Neural crest cell (in vitro differentiated cells): Measurements from ENCODE around the gene POU3F4. TPM values are rescaled to one million over a fixed set of nuclear protein-coding genes. Genes with fewer than 3 reads are reported as not detected.

Experiments used
- DNase-seq: peaks from one replicate; pipeline ENCODE4 v3.0.0; 2021; ENCODE audit warnings: low read depth, mixed read lengths, low spot score
- H3K27ac Mint-ChIP-seq: one replicate; pipeline ENCODE4 v1.8.0; 2021; ENCODE audit warnings: mild to moderate bottlenecking, mixed read lengths; ENCODE audit not compliant: unreplicated experiment
- H3K27me3 Mint-ChIP-seq: 2 replicates; pipeline ENCODE4 v1.8.0; 2021; ENCODE audit warnings: low read depth, mild to moderate bottlenecking, mixed read lengths
- H3K36me3 Mint-ChIP-seq: 2 replicates; pipeline ENCODE4 v1.8.0; 2021; ENCODE audit warnings: low read depth, mild to moderate bottlenecking, mixed read lengths
- H3K4me1 Mint-ChIP-seq: 2 replicates; pipeline ENCODE4 v1.8.0; 2021; ENCODE audit warnings: mixed read lengths
- H3K4me3 Mint-ChIP-seq: one replicate; pipeline ENCODE4 v1.8.0; 2021; ENCODE audit warnings: mild to moderate bottlenecking, mixed read lengths
- H3K9me3 Mint-ChIP-seq: 2 replicates; pipeline ENCODE4 v1.8.0; 2021; ENCODE audit warnings: mixed read lengths
- long read RNA-seq: library from polyadenylated mRNA; unstranded; transcript quantifications from one replicate; pipeline ENCODE4 v2.0.0, GENCODE V29; 2020
- total RNA-seq: library from RNA; stranded (reverse); gene quantifications from 2 replicates; pipeline ENCODE4 v1.2.1, GENCODE V29; 2021
- TF ChIP-seq, protein P1 (sequence below): fragments of 200-600 bp; sonication (generic); conservative IDR thresholded peaks from 2 replicates; pipeline ENCODE4 v1.5.0; 2021; ENCODE audit warnings: antibody characterized with exemption, mild to moderate bottlenecking

POU3F4 gene
- total RNA-seq: 13.0 and 13.8 TPM in 2 replicates
- long read RNA-seq, partial matches to known transcripts: 0 of 3 reads
- long read RNA-seq, other reads (novel, unspliced or antisense): 0 of 3 reads

DNA sequence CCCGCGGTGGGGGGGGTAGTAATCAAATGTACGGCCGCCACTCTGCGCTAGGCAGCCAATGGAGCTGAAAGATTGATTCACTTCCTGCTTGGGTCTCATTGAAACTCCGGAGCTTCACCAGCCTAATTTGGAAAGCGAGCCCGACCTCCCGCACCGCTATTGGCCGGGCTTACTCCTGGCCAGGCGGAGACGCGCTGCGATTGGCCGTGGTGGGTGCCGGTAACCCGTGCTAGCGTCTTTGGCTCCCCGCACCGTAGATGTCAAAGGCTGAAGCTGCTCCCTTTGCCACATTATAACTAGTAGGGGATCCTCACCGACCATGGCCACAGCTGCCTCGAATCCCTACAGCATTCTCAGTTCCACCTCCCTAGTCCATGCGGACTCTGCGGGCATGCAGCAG is at the start of gene POU3F4:
TSS of gene POU3F4 (plus strand) at position 285 of the 400 bp plus-strand sequence. CDS start at position 320, 35 bp downstream.
- TF ChIP-seq, protein P1, sequence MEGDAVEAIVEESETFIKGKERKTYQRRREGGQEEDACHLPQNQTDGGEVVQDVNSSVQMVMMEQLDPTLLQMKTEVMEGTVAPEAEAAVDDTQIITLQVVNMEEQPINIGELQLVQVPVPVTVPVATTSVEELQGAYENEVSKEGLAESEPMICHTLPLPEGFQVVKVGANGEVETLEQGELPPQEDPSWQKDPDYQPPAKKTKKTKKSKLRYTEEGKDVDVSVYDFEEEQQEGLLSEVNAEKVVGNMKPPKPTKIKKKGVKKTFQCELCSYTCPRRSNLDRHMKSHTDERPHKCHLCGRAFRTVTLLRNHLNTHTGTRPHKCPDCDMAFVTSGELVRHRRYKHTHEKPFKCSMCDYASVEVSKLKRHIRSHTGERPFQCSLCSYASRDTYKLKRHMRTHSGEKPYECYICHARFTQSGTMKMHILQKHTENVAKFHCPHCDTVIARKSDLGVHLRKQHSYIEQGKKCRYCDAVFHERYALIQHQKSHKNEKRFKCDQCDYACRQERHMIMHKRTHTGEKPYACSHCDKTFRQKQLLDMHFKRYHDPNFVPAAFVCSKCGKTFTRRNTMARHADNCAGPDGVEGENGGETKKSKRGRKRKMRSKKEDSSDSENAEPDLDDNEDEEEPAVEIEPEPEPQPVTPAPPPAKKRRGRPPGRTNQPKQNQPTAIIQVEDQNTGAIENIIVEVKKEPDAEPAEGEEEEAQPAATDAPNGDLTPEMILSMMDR: no peak
- Mint-ChIP-seq H3K4me3 (peak within 1 kb of the TSS; percentile 92), H3K9me3 (no peaks in the 10 kb centered on the region), H3K27ac (peak within 1 kb of the TSS; percentile 78), H3K4me1 (peaks cover 42% of the 10 kb centered on the region), H3K27me3 (peaks cover 97% of the 10 kb centered on the region), H3K36me3 (peaks cover 2% of the 10 kb centered on the region)
- peak; percentile 37 for DNase-seq

DNA sequence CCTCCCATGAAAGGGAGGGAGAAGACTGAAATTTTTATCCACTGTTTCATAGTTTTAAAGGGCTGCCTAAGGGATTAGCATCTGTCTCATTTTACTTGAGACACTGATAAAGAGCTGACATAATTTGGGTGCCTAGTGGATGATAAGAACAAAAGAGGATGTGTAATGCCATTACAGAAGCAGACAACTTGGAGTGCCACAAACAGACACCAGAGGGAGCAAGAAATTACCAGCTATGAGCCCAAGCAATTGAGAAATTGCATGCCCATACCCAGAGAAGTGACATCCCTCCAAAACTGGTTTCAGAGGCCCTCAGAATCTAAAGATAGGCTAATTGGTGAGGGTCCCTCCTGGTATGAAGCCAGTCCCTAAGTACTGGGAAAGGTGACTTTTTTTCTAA is 38.5 kb upstream of the POU3F4 start:
- Mint-ChIP-seq H3K27me3 (no peaks in the 10 kb centered on the region), H3K36me3 (peaks cover 4% of the 10 kb centered on the region), H3K27ac (no peak overlapping the region), H3K4me3 (no peak overlapping the region), H3K9me3 (peaks cover 8% of the 10 kb centered on the region), H3K4me1 (no peaks in the 10 kb centered on the region)
- peak; percentile 22 for DNase-seq
- TF ChIP-seq, protein P1: peak; percentile 65

DNA sequence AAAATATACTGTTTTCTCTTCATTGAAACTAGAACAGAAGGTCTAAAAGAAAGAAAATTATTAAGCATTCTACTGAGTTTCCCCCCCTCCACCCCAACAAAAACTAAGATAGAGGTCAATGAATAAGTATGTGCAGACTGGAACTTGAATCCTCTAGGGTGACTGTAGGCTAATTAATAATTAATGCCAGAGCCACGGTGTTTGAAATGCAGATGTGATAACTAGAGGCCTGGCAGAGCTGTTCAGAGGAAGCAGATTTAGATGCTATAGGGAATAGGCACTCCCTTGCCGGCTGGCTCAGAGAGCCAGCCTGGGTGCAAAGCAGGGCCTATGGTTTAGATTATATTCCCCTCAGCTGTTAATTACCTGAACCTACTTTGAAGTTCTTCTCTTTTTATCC is 12.2 kb upstream of the POU3F4 start:
- no peak overlapping the region for H3K27ac Mint-ChIP-seq
- H3K27me3 Mint-ChIP-seq: peaks cover 24% of the 10 kb centered on the region
- no peak overlapping the region for H3K4me3 Mint-ChIP-seq
- peaks cover 3% of the 10 kb centered on the region for H3K9me3 Mint-ChIP-seq
- peaks cover 13% of the 10 kb centered on the region for H3K4me1 Mint-ChIP-seq
- no peak for DNase-seq
- H3K36me3 Mint-ChIP-seq: no peaks in the 10 kb centered on the region
- TF ChIP-seq, protein P1: no peak

DNA sequence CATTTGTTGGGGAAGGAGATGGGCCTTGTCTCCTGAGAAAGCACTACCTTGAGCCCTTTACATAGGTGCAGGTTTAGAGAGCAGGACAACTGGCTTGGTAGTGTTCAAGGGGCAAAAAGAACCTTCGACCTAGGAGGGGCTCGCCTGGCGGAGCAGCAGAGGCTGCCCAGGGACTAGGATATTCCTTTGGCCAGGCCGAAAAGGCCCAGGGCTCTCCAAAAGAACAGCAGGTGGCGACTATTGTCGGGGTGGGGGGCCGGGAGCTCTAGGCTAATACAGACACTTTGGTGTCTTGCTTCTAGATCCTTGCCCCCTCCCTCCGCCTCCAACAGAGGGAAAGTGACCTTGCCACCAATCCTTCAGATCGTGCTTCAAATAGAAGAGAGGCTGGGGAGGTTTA is 7.1 kb upstream of the POU3F4 start:
- peak overlapping the region; percentile 78 for H3K4me3 Mint-ChIP-seq
- H3K4me1 Mint-ChIP-seq: peaks cover 53% of the 10 kb centered on the region
- no peaks in the 10 kb centered on the region for H3K9me3 Mint-ChIP-seq
- H3K27ac Mint-ChIP-seq: no peak overlapping the region
- H3K36me3 Mint-ChIP-seq: no peaks in the 10 kb centered on the region
- TF ChIP-seq, protein P1: no peak
- no peak for DNase-seq
- peaks cover 72% of the 10 kb centered on the region for H3K27me3 Mint-ChIP-seq

DNA sequence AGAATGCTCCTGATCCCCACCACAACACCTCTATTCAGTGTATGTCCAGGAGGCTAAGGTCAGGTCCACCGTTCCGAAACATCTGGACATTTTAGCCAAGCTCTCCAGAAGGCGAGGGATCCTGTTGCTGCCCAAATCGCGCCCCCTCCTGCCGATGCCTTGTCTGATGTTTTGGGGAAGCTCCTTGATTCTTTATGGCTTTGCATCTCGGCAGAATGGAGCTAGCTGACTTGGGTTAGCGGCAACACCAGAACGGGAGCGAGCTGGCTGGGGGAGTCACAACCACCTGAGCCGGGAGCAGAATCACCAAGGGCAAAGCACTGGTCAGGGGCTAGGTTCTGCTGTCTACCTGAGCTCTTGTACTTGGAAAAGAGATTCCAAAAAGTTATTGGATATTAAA is 6.6 kb upstream of the POU3F4 start:
- H3K27me3 Mint-ChIP-seq: peaks cover 77% of the 10 kb centered on the region
- TF ChIP-seq, protein P1: no peak
- DNase-seq: no peak
- no peaks in the 10 kb centered on the region for H3K9me3 Mint-ChIP-seq
- H3K27ac Mint-ChIP-seq: no peak overlapping the region
- peak overlapping the region; percentile 78 for H3K4me3 Mint-ChIP-seq
- peaks cover 52% of the 10 kb centered on the region for H3K4me1 Mint-ChIP-seq
- H3K36me3 Mint-ChIP-seq: no peaks in the 10 kb centered on the region
